Activated CD4-positive, alpha-beta memory T cell treated with anti-CD3 and anti-CD28 coated beads for 36 hours (primary cell): Measurements from ENCODE around the gene CORO6. TPM values are rescaled to one million over a fixed set of nuclear protein-coding genes. Genes with fewer than 3 reads are reported as not detected.
A peak's percentile ranks its signal among the peaks of the same experiment; 100 is the strongest.

Experiments used
- CTCF ChIA-PET: fragments of 350-600 bp; sonication (Branson Sonifier 250); formaldehyde crosslinking; loops from one replicate; lab custom pipeline; 2021; ENCODE audit warnings: antibody characterized with exemption, inconsistent platforms; lab: Charles Lee
- POLR2A ChIA-PET: fragments of 350-600 bp; sonication (Branson Sonifier 250); formaldehyde crosslinking; loops from one replicate; lab custom pipeline; 2021; ENCODE audit warnings: antibody characterized with exemption; lab: Charles Lee
- DNase-seq: peaks from one replicate; pipeline ENCODE4 v3.0.0-alpha.2; 2020
- H3K27ac Mint-ChIP-seq: one replicate; pipeline ENCODE4 v1.8.0; 2021; ENCODE audit warnings: mixed read lengths
- H3K27me3 Mint-ChIP-seq: one replicate; pipeline ENCODE4 v1.8.0; 2021; ENCODE audit warnings: mixed read lengths
- H3K36me3 Mint-ChIP-seq: one replicate; pipeline ENCODE4 v1.8.0; 2021; ENCODE audit warnings: mixed read lengths
- H3K4me1 Mint-ChIP-seq: one replicate; pipeline ENCODE4 v1.8.0; 2021; ENCODE audit warnings: low read depth, mixed read lengths
- H3K4me3 Mint-ChIP-seq: one replicate; pipeline ENCODE4 v1.8.0; 2021; ENCODE audit warnings: mild to moderate bottlenecking, mixed read lengths
- H3K9me3 Mint-ChIP-seq: one replicate; pipeline ENCODE4 v1.8.0; 2021; ENCODE audit warnings: mixed read lengths
- intact Hi-C: fragments of 100-400 bp; cut with micrococcal nuclease; formaldehyde crosslinking; loops from one replicate; pipeline ENCODE4 v1.15.1; 2023
- total RNA-seq, 2 experiments: library from RNA; stranded (reverse); gene quantifications; one replicate each; pipeline ENCODE4 v1.2.3, GENCODE V29; 2021

The CORO6 gene
- total RNA-seq, 2 experiments from 2014 or later = 21.3 to 22.1 TPM

GRCh38 chr17:29596811-29597210 lies 25.9 kb downstream of the CORO6 start:
- CTCF ChIA-PET = interaction anchor here (0.7 to 1.2 kb wide), 3 partner anchors 20 to 227 kb away, joined by 3 to 4 read pairs (median 3); no protein-coding TSS in a partner anchor
- DNase-seq = no peak
- H3K27ac Mint-ChIP-seq = no peak overlapping the region
- H3K27me3 Mint-ChIP-seq = no peaks in the 10 kb centered on the region
- H3K9me3 Mint-ChIP-seq = no peaks in the 10 kb centered on the region
- intact Hi-C loops = no loop called here
- peaks cover 1% of the 10 kb centered on the region for H3K36me3 Mint-ChIP-seq
- POLR2A ChIA-PET = no interaction called here
- H3K4me1 Mint-ChIP-seq = peaks cover 22% of the 10 kb centered on the region
- H3K4me3 Mint-ChIP-seq = no peak overlapping the region

- intact Hi-C loops = no loop called here
- H3K4me3 Mint-ChIP-seq = no peak overlapping the region
- peaks cover 1% of the 10 kb centered on the region for H3K36me3 Mint-ChIP-seq
- ChIA-PET POLR2A (no interaction called here), CTCF (interaction anchor here (1.3 kb wide), 1 partner anchor 17 kb away, joined by 5 read pairs; no protein-coding TSS in a partner anchor)
- DNase-seq = no peak
- H3K4me1 Mint-ChIP-seq = peaks cover 28% of the 10 kb centered on the region
- no peak overlapping the region for H3K27ac Mint-ChIP-seq
- no peaks in the 10 kb centered on the region for H3K9me3 Mint-ChIP-seq
- no peaks in the 10 kb centered on the region for H3K27me3 Mint-ChIP-seq
Measured at GRCh38 chr17:29595943-29596774, 26.6 kb downstream of the CORO6 start.

GRCh38 chr17:29595107-29595942 lies 27.4 kb downstream of the CORO6 start:
- Mint-ChIP-seq H3K9me3 (no peaks in the 10 kb centered on the region), H3K36me3 (peaks cover 1% of the 10 kb centered on the region), H3K27ac (no peak overlapping the region), H3K27me3 (no peaks in the 10 kb centered on the region), H3K4me3 (peak overlapping the region; percentile 35), H3K4me1 (peaks cover 36% of the 10 kb centered on the region)
- intact Hi-C loops = no loop called here
- DNase-seq = no peak
- CTCF ChIA-PET = interaction anchor here (1.0 to 5.0 kb wide), 4 partner anchors 14 to 221 kb away, joined by 3 to 159 read pairs (median 4); no protein-coding TSS in a partner anchor
- POLR2A ChIA-PET = no interaction called here

GRCh38 chr17:29594519-29595090 lies 28.1 kb downstream of the CORO6 start:
- POLR2A ChIA-PET = interaction anchor here (1.7 to 3.2 kb wide), 2 partner anchors 21 to 23 kb away, joined by 3 to 13 read pairs; no protein-coding TSS in a partner anchor
- peaks cover 41% of the 10 kb centered on the region for H3K4me1 Mint-ChIP-seq
- no peaks in the 10 kb centered on the region for H3K27me3 Mint-ChIP-seq
- CTCF ChIA-PET = interaction anchor here (1.0 to 5.0 kb wide), 5 partner anchors 13 to 220 kb away, joined by 3 to 159 read pairs (median 3); no protein-coding TSS in a partner anchor
- peak overlapping the region; percentile 73 for H3K4me3 Mint-ChIP-seq
- no peak for DNase-seq
- intact Hi-C loops = no loop called here
- H3K9me3 Mint-ChIP-seq = no peaks in the 10 kb centered on the region
- no peak overlapping the region for H3K27ac Mint-ChIP-seq
- H3K36me3 Mint-ChIP-seq = peaks cover 1% of the 10 kb centered on the region

- POLR2A ChIA-PET = interaction anchor here (1.2 to 3.2 kb wide), 4 partner anchors 11 to 24 kb away, joined by 3 to 13 read pairs (median 4); no protein-coding TSS in a partner anchor
- CTCF ChIA-PET = interaction anchor here (1.0 to 5.0 kb wide), 9 partner anchors 11 to 219 kb away, joined by 3 to 159 read pairs (median 6); partner anchors contain the start of genes ABHD15 and TP53I13
- Mint-ChIP-seq H3K36me3 (no peaks in the 10 kb centered on the region), H3K9me3 (no peaks in the 10 kb centered on the region), H3K27ac (no peak overlapping the region), H3K27me3 (no peaks in the 10 kb centered on the region), H3K4me1 (peaks cover 41% of the 10 kb centered on the region), H3K4me3 (peak overlapping the region; percentile 73)
- DNase-seq = peak; percentile 63
- intact Hi-C loops = no loop called here
Measured at GRCh38 chr17:29593591-29594518, 28.9 kb downstream of the CORO6 start.

GRCh38 chr17:29592850-29593551 lies 29.7 kb downstream of the CORO6 start, which contains the start of gene ANKRD13B:
Gene ANKRD13B, plus strand, starts transcription at chr17:29593132. Its CDS starts 490 bp downstream, at chr17:29593622.
- Mint-ChIP-seq H3K4me3 (peak within 1 kb of the TSS; percentile 91), H3K4me1 (peaks cover 44% of the 10 kb centered on the region), H3K27ac (no peak within 1 kb of the TSS), H3K36me3 (peaks cover 2% of the 10 kb centered on the region), H3K27me3 (no peaks in the 10 kb centered on the region), H3K9me3 (no peaks in the 10 kb centered on the region)
- POLR2A ChIA-PET = interaction anchor here (1.2 to 3.2 kb wide), 6 partner anchors 10 to 25 kb away, joined by 3 to 13 read pairs (median 4); no protein-coding TSS in a partner anchor
- DNase-seq = peak; percentile 59
- CTCF ChIA-PET = interaction anchor here (0.7 to 5.0 kb wide), 12 partner anchors 10 to 297 kb away, joined by 3 to 159 read pairs (median 12); partner anchors contain the start of genes ABHD15 and TP53I13
- intact Hi-C loops = no loop called here

GRCh38 chr17:29591737-29592608 lies 30.7 kb downstream of the CORO6 start:
- peak overlapping the region; percentile 56 for H3K27ac Mint-ChIP-seq
- H3K4me3 Mint-ChIP-seq = peak overlapping the region; percentile 91
- ChIA-PET CTCF (interaction anchor here (0.5 to 5.0 kb wide), 24 partner anchors 9 to 454 kb away, joined by 3 to 159 read pairs (median 5); partner anchors contain the start of genes ABHD15, CORO6 and TP53I13), POLR2A (interaction anchor here (0.6 to 3.2 kb wide), 7 partner anchors 9 to 495 kb away, joined by 3 to 13 read pairs (median 3); no protein-coding TSS in a partner anchor)
- H3K4me1 Mint-ChIP-seq = peaks cover 54% of the 10 kb centered on the region
- peak; percentile 90 for DNase-seq
- no peaks in the 10 kb centered on the region for H3K9me3 Mint-ChIP-seq
- H3K27me3 Mint-ChIP-seq = no peaks in the 10 kb centered on the region
- peaks cover 2% of the 10 kb centered on the region for H3K36me3 Mint-ChIP-seq
- intact Hi-C loops = loop anchor here (1.0 kb wide), 2 partner anchors 12 to 23 kb away; no protein-coding TSS in a partner anchor

- H3K9me3 Mint-ChIP-seq = no peaks in the 10 kb centered on the region
- H3K4me1 Mint-ChIP-seq = peaks cover 61% of the 10 kb centered on the region
- CTCF ChIA-PET = interaction anchor here (0.7 to 5.0 kb wide), 15 partner anchors 8 to 340 kb away, joined by 3 to 159 read pairs (median 9); partner anchors contain the start of genes ABHD15, CORO6 and TP53I13
- POLR2A ChIA-PET = interaction anchor here (0.8 to 3.2 kb wide), 5 partner anchors 10 to 27 kb away, joined by 3 to 13 read pairs (median 5); no protein-coding TSS in a partner anchor
- intact Hi-C loops = loop anchor here (1.0 kb wide), 2 partner anchors 11 to 24 kb away; no protein-coding TSS in a partner anchor
- peak overlapping the region; percentile 56 for H3K27ac Mint-ChIP-seq
- peak; percentile 61 for DNase-seq
- H3K4me3 Mint-ChIP-seq = peak overlapping the region; percentile 91
- peaks cover 2% of the 10 kb centered on the region for H3K36me3 Mint-ChIP-seq
- no peaks in the 10 kb centered on the region for H3K27me3 Mint-ChIP-seq
Measured at GRCh38 chr17:29591146-29591736, 31.5 kb downstream of the CORO6 start.
